AG04450 (cell line): ENCODE measurements around the gene ACO2. TPM values are rescaled to one million over a fixed set of nuclear protein-coding genes. Genes with fewer than 3 reads are reported as not detected.

Experiments
- CTCF ChIA-PET: fragments of 300-600, 350-600 bp; formaldehyde crosslinking; extraction: SDS; loops from one replicate; lab custom pipeline; 2022; ENCODE audit warnings: antibody characterized with exemption, inconsistent platforms; lab: Charles Lee
- POLR2A ChIA-PET: fragments of 350-600 bp; formaldehyde crosslinking; extraction: SDS; loops from one replicate; lab custom pipeline; 2021; ENCODE audit warnings: antibody characterized with exemption, inconsistent platforms; lab: Yijun Ruan, JAX
- DNase-seq: peaks from one replicate; pipeline ENCODE4 v3.0.0-alpha.2; 2011; ENCODE audit warnings: low read depth, low spot score
- H3K27ac ChIP-seq: one replicate; pipeline ENCODE4 v1.5.1; 2012; ENCODE audit warnings: low read depth, low read length, control low read depth
- H3K27me3 ChIP-seq: one replicate; pipeline ENCODE4 v1.6.0; 2012; ENCODE audit warnings: low read length; ENCODE audit not compliant: control insufficient read depth, insufficient read depth
- H3K4me3 ChIP-seq: 2 replicates; pipeline ENCODE4 v1.5.1; 2011; ENCODE audit warnings: mild to moderate bottlenecking, low read depth, low read length, control low read depth
- H3K9me3 ChIP-seq: 2 replicates; pipeline ENCODE4 v1.5.1; 2012; ENCODE audit warnings: low read length; ENCODE audit not compliant: control insufficient read depth, insufficient read depth
- polyA plus RNA-seq: library from polyadenylated mRNA; depleted of rRNA; stranded (reverse); fragments of >200 nt; gene quantifications from 2 replicates; pipeline ENCODE4 v1.2.3, GENCODE V29; 2011
- TF ChIP-seq, protein P1 (sequence below): IDR thresholded peaks from 2 replicates; pipeline ENCODE4 v1.5.1; 2011; ENCODE audit warnings: low read depth, low read length, control low read depth, inconsistent platforms

The ACO2 gene
- polyA plus RNA-seq, 1 experiment: 32.2 TPM

GRCh38 chr22:41573677-41574076, 104.8 kb downstream of the ACO2 start:
- no peak overlapping the region for H3K4me3 ChIP-seq
- H3K27me3 ChIP-seq: no peaks in the 10 kb centered on the region
- ChIA-PET CTCF (interaction anchor here (1.1 kb wide), 1 partner anchor 23 kb away, joined by 3 read pairs; no protein-coding TSS in a partner anchor), POLR2A (no interaction called here)
- H3K9me3 ChIP-seq: no peaks in the 10 kb centered on the region; the same call in 1 of the 2 replicates
- TF ChIP-seq, protein P1, sequence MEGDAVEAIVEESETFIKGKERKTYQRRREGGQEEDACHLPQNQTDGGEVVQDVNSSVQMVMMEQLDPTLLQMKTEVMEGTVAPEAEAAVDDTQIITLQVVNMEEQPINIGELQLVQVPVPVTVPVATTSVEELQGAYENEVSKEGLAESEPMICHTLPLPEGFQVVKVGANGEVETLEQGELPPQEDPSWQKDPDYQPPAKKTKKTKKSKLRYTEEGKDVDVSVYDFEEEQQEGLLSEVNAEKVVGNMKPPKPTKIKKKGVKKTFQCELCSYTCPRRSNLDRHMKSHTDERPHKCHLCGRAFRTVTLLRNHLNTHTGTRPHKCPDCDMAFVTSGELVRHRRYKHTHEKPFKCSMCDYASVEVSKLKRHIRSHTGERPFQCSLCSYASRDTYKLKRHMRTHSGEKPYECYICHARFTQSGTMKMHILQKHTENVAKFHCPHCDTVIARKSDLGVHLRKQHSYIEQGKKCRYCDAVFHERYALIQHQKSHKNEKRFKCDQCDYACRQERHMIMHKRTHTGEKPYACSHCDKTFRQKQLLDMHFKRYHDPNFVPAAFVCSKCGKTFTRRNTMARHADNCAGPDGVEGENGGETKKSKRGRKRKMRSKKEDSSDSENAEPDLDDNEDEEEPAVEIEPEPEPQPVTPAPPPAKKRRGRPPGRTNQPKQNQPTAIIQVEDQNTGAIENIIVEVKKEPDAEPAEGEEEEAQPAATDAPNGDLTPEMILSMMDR: no peak
- no peak for DNase-seq
- no peak overlapping the region for H3K27ac ChIP-seq

- ChIA-PET CTCF (interaction anchor here (1.1 kb wide), 1 partner anchor 31 kb away, joined by 5 read pairs; the partner anchor contains the start of gene POLR3H), POLR2A (interaction anchor here (1.7 kb wide), 1 partner anchor 15 kb away, joined by 8 read pairs; the partner anchor contains the start of gene PMM1)
- Histone ChIP-seq H3K27ac (no peak overlapping the region), H3K9me3 (no peaks in the 10 kb centered on the region; the same call in 1 of the 2 replicates), H3K27me3 (no peaks in the 10 kb centered on the region), H3K4me3 (no peak overlapping the region)
- TF ChIP-seq, protein P1: no peak
- DNase-seq: no peak
Observed at GRCh38 chr22:41574847-41575381, 106.0 kb downstream of the ACO2 start.

DNA sequence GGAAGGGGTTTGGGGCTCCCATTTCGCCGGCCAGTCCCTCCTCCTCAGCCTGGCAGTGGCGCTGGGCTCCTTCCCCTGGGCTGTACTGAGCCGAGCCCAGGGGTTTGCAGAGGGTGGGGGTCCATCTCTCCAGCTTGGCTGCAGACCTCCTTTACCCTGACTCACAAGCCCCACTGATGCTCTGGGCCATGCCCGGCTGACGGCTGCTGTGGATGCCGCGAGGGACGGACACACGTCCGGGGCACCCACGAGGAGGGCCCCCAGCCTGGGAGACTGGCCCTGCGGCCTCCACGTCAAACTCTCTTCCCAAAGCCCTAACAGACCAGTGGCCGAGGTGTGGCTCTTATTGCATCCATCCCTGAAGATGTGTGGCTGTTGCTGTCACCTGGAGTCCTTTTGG, 106.6 kb downstream of the ACO2 start:
- no peak for DNase-seq
- Histone ChIP-seq H3K9me3 (no peaks in the 10 kb centered on the region; the same call in 1 of the 2 replicates), H3K27me3 (no peaks in the 10 kb centered on the region), H3K4me3 (no peak overlapping the region), H3K27ac (no peak overlapping the region)
- TF ChIP-seq, protein P1: no peak
- ChIA-PET CTCF (no interaction called here), POLR2A (interaction anchor here (0.5 to 1.7 kb wide), 3 partner anchors 14 to 127 kb away, joined by 3 to 8 read pairs (median 5); partner anchors contain the start of gene PMM1)

- TF ChIP-seq, protein P1: peak; percentile 66
- Histone ChIP-seq H3K9me3 (no peaks in the 10 kb centered on the region; the same call in 1 of the 2 replicates), H3K27me3 (no peaks in the 10 kb centered on the region), H3K27ac (no peak overlapping the region), H3K4me3 (no peak overlapping the region)
- CTCF ChIA-PET: interaction anchor here (1.0 to 1.3 kb wide), 2 partner anchors 14 to 20 kb away, joined by 3 to 4 read pairs; no protein-coding TSS in a partner anchor
- no peak for DNase-seq
- POLR2A ChIA-PET: interaction anchor here (2.1 kb wide), 1 partner anchor 13 kb away, joined by 15 read pairs; the partner anchor contains the start of gene PMM1
Observed at GRCh38 chr22:41576877-41577276, 108.0 kb downstream of the ACO2 start.

DNA sequence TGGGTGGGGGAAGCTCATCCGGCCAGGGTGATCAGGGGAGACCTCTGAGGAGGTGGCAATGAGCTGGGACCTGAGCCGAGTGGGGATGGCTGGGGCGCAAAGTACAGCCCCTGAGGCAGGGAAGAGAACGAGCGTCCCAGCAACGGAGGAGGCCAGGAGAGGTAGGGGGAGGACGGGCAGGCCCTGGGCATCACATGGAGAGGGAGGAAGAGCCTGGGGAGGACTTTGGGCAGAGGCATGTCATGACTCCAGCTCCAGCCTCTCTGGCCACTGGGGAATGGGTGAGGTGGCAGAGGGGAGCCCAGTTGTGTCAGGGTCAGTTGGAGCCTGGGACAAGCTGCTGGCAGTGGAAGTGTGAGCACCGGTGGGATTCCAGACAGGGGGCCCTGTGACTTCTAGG, 109.2 kb downstream of the ACO2 start:
- POLR2A ChIA-PET: interaction anchor here (0.9 to 2.1 kb wide), 2 partner anchors 11 to 12 kb away, joined by 3 to 15 read pairs; partner anchors contain the start of gene PMM1
- no peaks in the 10 kb centered on the region for H3K27me3 ChIP-seq

More for the DNA sequence above, 109.2 kb downstream of the ACO2 start:
- Histone ChIP-seq H3K4me3 (no peak overlapping the region), H3K27ac (no peak overlapping the region), H3K9me3 (no peaks in the 10 kb centered on the region; the same call in 1 of the 2 replicates)
- CTCF ChIA-PET: no interaction called here
- TF ChIP-seq, protein P1: no peak
- no peak for DNase-seq
